HTERT RPE-1 (cell line): ENCODE data around the gene ZFYVE27.

ENCODE experiments used
- in situ Hi-C: fragments of 300-500 bp; cut with MboI; formaldehyde crosslinking; loops from 4 replicates; pipeline ENCODE4 v1.14.3; 2020; ENCODE audit warnings: low sequenced_read_pairs

The ZFYVE27 gene

GRCh38 chr10:97785731-97786130 lies 48.8 kb downstream of the ZFYVE27 start:
- in situ Hi-C loops: no loop called here

GRCh38 chr10:97788552-97789442 lies 51.9 kb downstream of the ZFYVE27 start:
- in situ Hi-C loops: no loop called here

DNA sequence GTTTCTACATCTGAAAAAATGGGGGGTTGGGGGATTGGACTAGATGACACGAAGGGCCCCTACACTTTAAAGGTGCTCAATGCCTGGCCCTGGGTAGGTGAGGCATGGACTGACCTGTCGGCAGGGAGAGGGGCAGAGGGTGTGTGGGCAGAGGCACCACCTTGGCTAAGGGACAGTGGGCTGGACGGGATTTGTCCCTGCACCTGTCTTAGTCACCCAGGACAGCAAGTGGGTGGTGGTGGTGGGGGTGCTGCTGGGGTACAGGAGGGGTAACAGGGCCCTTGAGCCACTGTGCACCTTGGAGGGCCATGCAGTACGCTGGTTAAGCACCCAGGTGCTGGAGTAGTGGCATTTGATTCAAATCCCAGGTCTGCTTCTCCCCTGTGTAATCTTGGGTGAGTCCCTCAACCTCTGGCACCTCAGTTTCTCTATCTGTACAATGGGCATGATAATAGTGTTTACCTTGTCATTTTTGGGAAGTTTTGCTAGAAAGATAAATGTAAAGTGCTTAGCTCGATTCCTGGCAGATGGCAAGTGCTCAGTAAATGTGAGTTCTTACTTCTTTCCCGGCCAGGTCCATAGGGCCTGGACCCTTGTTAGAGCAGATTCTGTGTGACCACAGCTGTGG lies 53.0 kb downstream of the ZFYVE27 start:
- in situ Hi-C loops: no loop called here

GRCh38 chr10:97791824-97792721 lies 55.1 kb downstream of the ZFYVE27 start:
- in situ Hi-C loops: no loop called here

DNA sequence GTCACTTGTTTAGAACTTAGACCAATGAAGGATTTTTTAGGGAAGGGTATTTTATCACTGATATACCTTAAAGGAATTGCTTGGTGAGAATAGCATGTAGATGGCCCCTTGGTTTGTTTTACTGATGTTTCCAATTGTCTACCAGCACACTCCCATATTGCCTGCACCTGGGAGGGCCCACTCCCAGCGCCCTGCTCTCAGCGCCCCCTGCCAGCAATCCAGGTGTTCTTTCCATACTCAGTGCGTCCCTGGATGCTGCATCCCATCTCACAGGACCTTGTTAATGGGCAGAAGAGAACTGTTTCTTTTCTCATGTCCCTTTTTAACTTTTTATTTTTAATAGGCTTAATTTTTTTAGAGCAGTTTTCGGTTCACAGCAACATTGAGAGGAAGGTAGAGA lies 59.0 kb downstream of the ZFYVE27 start:
- in situ Hi-C loops: no loop called here

- in situ Hi-C loops: no loop called here
These were observed 59.7 kb downstream of the ZFYVE27 start for GRCh38 chr10:97796651-97797050.

DNA sequence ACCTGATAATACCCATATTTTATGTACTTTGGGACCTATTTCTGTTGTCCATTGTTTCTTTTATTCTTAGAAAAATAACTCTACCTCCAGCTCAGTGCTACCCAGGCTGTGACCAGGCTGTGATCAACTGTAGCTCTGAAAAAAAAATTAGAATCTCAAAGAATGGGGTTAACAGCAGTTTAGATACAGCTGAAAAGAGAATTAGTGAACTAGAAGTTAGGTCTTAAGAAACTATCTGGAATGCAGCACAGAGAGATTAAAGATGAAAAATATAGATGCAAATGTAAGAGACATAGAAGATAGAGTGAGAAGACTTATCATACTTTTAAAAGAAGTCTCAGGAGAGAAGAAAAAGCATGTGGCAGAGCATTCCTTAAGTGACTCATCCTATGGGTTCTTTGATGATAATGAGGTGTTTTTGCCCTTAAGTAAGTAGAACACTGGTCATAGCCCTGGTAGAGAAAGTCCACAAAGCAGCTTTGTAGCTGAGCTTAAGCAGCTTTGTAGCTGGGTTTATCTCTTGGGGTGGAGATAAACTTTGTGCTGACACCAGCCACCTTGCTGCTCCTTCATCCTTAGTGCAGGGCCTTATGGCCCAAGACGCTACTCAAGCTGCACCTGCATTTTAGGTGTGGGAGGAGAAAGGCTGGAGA lies 62.2 kb downstream of the ZFYVE27 start:
- in situ Hi-C loops: no loop called here

- in situ Hi-C loops: no loop called here
These were observed 63.5 kb downstream of the ZFYVE27 start for GRCh38 chr10:97800474-97800873.

- in situ Hi-C loops: no loop called here
These were observed 64.5 kb downstream of the ZFYVE27 start for GRCh38 chr10:97801422-97801821.

DNA sequence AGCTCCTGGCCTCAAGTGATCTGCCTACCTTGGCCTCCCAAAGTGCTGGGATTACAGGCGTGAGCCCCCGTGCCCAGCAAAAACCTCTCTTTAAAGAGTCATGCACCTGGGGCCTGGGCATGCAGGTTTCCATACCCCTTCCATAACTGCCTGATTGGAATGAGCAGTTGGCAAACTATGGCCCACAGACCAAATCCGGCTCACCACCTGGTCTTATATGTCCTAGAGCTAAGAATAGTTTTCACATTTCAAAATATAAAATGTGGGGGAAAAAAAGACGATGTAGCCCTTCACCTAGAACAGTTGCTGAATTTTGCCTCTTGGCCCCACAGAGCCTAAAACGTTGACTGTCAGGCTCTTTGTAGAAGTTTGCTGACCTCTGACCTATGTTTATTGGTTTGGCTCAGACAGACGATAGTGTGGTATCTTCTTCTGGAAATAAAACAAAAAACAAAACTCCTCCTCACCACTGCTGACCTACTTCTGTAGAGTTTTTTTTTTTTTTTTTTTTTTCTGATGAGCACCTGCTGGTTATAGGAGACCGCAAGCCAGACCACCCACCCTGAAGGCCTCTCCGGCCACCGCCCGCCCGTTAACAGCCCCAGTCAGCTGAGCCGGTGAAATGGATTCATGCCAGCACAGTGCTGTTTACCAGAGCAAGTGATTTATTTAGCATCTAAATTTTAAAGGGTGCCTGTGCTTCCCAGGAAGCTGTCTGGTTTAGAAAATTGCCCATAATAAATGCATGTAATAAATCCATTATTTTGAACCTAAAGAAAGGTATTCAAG lies 68.4 kb downstream of the ZFYVE27 start:
- in situ Hi-C loops: no loop called here

DNA sequence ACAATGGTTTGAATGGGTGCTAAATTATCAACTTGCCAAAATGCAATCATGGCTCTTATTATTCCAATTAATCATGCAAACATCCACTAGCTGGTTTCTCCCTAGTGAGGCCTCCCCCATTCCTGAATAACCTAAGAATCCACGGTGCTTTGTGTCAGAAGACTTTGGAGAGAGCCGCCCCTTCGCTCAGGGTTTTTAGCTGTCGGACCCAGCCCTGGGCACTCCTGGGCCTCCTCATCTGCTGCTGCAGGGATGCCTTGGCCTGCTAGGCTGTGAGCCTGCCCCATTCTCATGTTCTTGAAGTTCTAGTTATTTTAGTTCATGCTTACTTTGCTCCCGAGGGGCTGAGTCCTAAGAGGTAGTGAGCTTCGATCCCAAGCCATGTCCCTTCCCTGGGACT lies 69.0 kb downstream of the ZFYVE27 start:
- in situ Hi-C loops: no loop called here

DNA sequence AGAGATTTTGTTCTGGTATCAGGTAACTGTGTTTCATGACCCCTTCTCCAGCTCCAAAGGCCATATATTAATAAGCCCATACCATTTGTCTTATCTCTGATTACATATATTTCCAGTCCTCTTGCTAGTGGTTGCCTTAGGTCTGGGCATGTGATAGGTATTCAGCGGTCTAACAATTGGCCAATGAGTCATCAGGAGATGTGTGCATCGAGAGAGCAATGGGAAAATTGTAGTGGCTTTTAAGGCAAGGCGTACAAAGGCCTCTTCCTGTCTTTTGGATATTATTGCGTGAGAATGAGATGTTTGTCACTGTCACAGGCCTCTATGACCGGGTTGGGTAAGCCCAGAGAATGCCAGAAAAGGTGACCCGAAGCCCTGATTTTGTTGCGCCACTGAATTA lies 73.5 kb downstream of the ZFYVE27 start:
- in situ Hi-C loops: no loop called here
